Left hindlimb (tissue), 1 donor: ENCODE results near the gene TGIF2LX.
"Not testable (repeated sequence)": the region's sequence is repeated elsewhere in the genome, so short reads cannot be mapped to it uniquely, and the experiment has no call there.

Experiments
- DNase-seq: peaks from one replicate; pipeline ENCODE4 v3.0.0-alpha.2; 2018

Gene TGIF2LX

DNA sequence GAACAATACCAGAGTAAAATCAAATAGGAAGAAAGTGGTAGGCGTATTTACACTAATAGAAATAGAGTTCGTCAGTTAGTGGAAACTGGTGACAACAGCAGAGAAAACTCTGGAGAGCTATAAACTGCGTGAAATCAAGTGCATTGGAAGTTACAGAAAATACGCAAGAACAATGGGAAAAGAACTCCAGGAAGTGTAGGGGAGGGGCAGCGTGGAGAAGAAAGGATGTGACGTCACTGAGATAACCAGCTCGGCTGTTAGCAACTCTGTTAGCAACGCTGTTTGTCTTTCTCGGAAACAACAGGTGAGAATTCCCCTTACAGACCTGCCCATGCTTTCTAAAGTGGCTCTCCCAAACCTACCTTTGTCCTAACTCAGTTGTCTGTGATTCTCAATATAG is at the start of gene TGIF2LX:
TGIF2LX (plus strand) TSS at position 244 of the 400 bp plus-strand sequence. CDS start 178 bp downstream, outside the sequence.
- DNase-seq = not testable (repeated sequence)

GRCh38 chrX:89922338-89922934 is 728 bp downstream of the TGIF2LX start:
- not testable (repeated sequence) for DNase-seq

GRCh38 chrX:89943077-89943476 is 21.4 kb downstream of the TGIF2LX start:
- DNase-seq = not testable (repeated sequence)

GRCh38 chrX:89965588-89965987 is 43.9 kb downstream of the TGIF2LX start:
- DNase-seq = peak; percentile 4
